IPS-15b (cell line): Measurements from ENCODE around the gene NCAPH2.
A peak's percentile ranks its signal among the peaks of the same experiment; 100 is the strongest.

Experiments
- H3K27me3 ChIP-seq: one replicate; pipeline ENCODE4 v1.6.1; 2013; ENCODE audit warnings: low read length; ENCODE audit not compliant: control insufficient read depth, insufficient read depth
- H3K36me3 ChIP-seq: one replicate; pipeline ENCODE4 v1.6.1; 2013; ENCODE audit warnings: low read length; ENCODE audit not compliant: control insufficient read depth, insufficient read depth
- H3K4me1 ChIP-seq: one replicate; pipeline ENCODE4 v1.6.1; 2013; ENCODE audit warnings: mild to moderate bottlenecking, low read length; ENCODE audit not compliant: control insufficient read depth, insufficient read depth
- H3K4me3 ChIP-seq: one replicate; pipeline ENCODE4 v1.5.1; 2013; ENCODE audit warnings: low read depth, low read length
- H3K9ac ChIP-seq: one replicate; pipeline ENCODE4 v1.6.1; 2013; ENCODE audit warnings: low read depth, mild to moderate bottlenecking, low read length
- H3K9me3 ChIP-seq: one replicate; pipeline ENCODE4 v1.6.1; 2013; ENCODE audit warnings: mild to moderate bottlenecking, low read length; ENCODE audit not compliant: control insufficient read depth, insufficient read depth

The NCAPH2 gene

DNA sequence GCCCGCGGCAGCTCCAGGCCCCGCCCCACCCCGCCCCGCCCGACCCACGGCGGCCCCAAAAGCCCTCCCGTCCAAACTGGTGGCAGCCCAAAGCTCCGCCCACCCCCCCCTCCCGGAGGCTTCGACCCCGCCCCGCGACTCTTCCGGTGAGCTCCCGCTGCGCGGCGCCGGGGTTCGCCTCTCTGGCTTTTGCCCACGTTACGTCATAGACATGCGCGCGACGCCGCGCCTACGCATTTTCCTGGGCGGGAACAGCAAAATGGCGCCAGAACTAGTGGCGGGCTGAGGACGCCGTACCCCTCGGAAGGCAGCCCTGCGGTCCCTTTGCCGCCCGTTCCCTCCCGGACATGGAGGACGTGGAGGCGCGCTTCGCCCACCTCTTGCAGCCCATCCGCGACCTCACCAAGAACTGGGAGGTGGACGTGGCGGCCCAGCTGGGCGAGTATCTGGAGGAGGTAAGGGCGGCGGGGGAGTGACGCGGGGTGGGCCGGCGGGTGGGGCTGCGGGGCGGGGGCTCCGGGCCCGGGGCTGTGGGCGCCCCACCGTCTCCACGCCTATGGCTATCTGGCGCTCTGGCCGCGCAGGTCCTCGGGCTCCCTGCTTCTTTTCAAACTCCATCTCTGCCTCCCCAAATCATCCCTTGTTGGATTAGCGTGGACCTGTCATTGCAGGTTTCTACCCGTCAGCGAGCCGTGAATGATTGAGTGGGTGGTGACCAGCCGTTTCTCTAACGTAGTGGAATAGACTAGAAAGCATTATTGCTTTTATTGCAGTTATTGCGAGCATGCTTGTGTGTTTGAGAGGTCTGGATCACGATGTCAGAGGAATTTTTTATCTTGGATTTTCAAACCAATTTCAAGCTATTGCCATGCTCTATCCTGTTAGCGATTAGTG is at the start of gene NCAPH2:
NCAPH2 (plus strand) TSS at position 234 of the 894 bp plus-strand sequence; CDS start at position 348, 114 bp downstream.
- Histone ChIP-seq H3K9ac (peak within 1 kb of the TSS; percentile 89), H3K9me3 (no peaks in the 10 kb centered on the region), H3K4me3 (peak within 1 kb of the TSS; percentile 91), H3K36me3 (peaks cover 16% of the 10 kb centered on the region), H3K27me3 (no peaks in the 10 kb centered on the region), H3K4me1 (peaks cover 3% of the 10 kb centered on the region)

DNA sequence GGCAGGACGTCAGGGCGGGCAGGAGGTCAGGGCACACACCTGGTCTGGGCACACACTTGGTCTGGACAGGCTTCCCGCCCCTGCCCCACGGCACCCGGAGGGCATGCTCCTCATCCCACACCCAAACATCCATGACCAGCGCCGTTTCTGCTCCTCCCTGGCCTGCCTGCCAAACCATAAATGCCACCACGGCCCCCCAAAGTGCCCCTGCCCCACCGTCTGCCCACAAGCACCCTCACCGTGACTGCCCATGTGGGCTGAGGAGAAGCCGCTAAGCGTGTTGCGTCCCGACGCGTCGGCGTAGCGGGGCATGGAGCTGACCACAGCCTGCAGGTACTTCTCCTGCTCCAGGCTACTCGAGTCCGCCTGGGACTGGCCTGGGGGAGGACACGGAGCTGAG is 49.0 kb upstream of the NCAPH2 start:
- Histone ChIP-seq H3K27me3 (no peaks in the 10 kb centered on the region), H3K9me3 (no peaks in the 10 kb centered on the region), H3K4me3 (no peak overlapping the region), H3K36me3 (peaks cover 87% of the 10 kb centered on the region), H3K4me1 (no peaks in the 10 kb centered on the region), H3K9ac (no peak overlapping the region)

DNA sequence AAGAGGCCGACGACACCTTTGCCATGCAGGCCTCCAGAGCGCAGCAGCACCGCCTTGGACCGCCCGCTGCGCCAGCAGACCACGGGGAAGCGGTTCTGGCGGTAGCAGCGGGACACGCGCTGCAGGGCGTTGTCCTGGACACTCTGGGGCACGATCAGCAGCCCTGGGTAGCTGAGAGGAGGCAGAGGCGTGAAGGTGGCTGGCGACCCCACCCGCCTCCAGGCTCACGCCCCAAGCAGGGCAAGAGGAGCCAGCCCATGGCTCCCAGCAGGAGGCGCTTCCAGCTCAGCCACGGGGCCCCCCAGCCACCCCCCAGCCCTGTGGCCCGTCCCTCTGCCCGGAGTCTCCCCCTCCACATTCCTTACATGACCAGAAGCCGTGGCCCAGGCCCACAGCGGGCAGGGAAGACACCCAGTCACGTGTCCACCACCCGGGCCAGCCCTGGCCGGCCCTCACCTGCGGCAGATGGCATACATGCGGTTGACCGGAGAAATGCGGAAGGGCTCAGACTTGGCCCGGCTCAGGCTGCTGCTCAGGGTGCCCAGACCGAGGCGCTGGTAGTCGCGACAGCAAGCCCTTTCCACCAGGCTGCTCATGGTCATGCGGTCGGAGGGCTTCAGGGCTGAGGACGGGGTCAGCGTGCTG is 48.4 kb upstream of the NCAPH2 start:
- no peak overlapping the region for H3K4me3 ChIP-seq
- no peaks in the 10 kb centered on the region for H3K4me1 ChIP-seq
- no peak overlapping the region for H3K9ac ChIP-seq
- no peaks in the 10 kb centered on the region for H3K27me3 ChIP-seq
- no peaks in the 10 kb centered on the region for H3K9me3 ChIP-seq
- H3K36me3 ChIP-seq: peaks cover 87% of the 10 kb centered on the region

DNA sequence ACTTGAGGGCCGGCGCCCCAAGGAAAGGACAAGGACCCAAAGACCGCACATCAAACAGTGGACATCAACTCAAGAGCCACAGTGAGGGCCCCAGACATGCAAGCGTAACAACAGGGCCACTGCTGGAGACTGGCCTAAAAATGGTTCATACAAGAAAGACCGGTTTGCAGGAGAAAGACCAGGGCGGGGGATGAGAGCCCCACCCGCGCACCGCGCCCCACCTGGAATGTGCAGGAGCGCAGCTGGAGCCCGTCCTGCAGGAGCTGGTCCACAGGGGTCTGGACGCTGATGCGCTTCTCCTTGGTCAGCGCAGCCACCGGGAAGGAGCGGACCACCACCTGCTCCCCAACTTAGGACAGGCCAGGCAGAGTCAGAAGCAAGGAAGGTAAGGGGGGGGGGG is 47.1 kb upstream of the NCAPH2 start:
- no peaks in the 10 kb centered on the region for H3K9me3 ChIP-seq
- H3K36me3 ChIP-seq: peaks cover 87% of the 10 kb centered on the region
- no peaks in the 10 kb centered on the region for H3K27me3 ChIP-seq
- H3K9ac ChIP-seq: no peak overlapping the region
- H3K4me1 ChIP-seq: no peaks in the 10 kb centered on the region
- no peak overlapping the region for H3K4me3 ChIP-seq

DNA sequence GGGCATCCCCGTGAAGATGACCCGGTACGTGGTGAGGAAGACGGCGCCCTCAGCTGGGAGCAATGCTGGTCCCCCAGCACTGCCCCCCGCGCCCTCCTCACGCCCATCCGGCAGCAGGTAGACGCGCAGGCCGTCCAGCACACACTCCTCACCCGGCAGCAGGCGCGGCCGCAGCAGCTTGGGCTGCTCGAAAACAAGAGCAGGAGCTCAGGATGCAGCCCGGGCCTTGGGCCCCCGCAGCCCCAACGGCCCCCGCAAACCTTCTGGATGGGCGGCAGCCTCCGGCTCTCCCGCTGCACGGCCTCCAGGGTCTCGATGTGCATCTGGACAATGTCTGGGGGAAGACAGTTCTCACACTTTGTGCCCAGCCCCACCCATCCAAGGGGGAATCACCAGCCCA is 46.5 kb upstream of the NCAPH2 start:
- Histone ChIP-seq H3K9me3 (no peaks in the 10 kb centered on the region), H3K36me3 (peaks cover 90% of the 10 kb centered on the region), H3K27me3 (no peaks in the 10 kb centered on the region)

DNA sequence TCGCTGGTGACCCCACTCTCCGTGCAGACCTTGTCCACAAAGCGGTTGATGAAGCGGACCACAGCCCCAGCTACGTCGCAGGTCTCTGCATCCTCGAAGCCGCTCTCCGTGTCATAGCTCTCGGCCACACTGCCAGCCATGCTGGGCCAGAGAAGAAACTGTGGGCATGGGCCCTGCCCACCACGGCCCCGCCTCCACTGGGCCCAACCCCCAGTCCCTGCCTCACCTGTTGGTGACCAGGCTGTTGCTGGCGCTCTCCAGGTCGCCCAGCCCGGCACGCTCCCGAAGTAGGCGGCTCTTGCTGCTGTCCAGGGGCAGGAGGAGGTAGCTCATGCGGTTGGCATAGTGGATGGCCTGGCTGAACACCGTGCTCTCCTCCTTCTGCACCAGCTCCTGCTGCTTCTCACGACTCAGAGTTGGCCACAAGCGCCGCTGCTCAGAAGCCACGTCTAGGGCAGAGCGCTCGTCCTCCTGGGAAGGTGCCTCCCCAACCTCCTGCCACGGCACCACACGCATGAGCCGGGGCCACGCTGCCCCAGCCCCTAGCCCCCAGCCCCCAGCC is 46.0 kb upstream of the NCAPH2 start:
- Histone ChIP-seq H3K9me3 (no peaks in the 10 kb centered on the region), H3K36me3 (peaks cover 90% of the 10 kb centered on the region), H3K4me3 (no peak overlapping the region), H3K4me1 (no peaks in the 10 kb centered on the region), H3K27me3 (no peaks in the 10 kb centered on the region), H3K9ac (no peak overlapping the region)

More for the DNA sequence above, 46.5 kb upstream of the NCAPH2 start:
- Histone ChIP-seq H3K9ac (no peak overlapping the region), H3K4me3 (no peak overlapping the region), H3K4me1 (no peaks in the 10 kb centered on the region)

DNA sequence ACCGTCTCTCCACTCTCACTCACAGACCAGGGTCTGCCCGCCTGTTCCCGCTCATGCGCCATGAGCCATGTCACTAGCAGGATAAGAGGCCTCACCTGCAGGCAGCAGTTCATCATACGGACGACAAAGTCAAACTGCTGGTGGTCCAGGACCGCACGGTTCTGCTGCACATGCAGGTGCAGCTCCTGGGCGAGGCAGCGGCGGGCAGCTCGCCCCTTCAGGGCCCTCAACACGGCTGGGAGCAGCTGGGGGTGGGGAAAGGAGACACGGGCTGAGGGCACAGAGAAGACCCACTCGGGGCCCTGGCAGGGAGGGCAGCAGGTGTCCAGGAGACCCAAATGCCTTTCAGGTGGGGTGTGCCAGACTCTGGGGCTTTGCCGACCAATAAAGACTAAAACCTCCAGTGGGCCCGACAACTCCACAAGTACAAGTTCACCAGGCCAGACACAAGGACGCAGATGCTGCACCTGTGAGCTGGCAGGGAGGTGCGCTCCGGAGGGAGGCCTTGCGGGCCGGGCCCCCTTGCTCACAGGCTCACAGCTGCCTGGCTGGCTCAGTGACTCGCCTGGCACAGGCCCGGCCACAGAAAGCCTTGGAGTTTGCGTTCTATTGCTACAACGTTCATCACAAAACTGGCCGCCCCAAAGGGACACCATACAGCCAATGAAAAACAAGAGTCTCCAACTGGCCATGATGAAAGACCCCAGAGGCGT is 44.7 kb upstream of the NCAPH2 start:
- H3K9me3 ChIP-seq: no peaks in the 10 kb centered on the region
- no peak overlapping the region for H3K4me3 ChIP-seq
- H3K9ac ChIP-seq: no peak overlapping the region
- peaks cover 90% of the 10 kb centered on the region for H3K36me3 ChIP-seq
- no peaks in the 10 kb centered on the region for H3K4me1 ChIP-seq
- no peaks in the 10 kb centered on the region for H3K27me3 ChIP-seq

DNA sequence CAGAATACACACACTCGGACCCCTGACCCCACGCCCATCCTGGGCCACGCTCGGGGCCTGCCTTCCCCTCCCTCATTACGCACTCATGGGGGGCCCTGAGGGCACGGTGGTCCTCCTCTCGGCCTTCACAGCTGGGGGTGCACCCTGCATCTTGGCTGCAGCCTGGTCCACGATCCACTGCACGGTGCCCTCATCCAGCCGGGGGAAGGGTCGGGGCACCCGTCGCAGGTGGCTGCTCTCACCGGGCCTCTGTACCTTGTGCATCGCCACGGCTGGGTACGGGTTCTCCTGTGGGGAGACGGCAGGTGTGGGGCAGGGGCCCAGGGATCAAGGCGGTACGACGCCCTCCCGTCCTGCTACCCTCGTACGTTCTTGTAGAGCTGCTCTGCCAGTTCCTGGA is 43.6 kb upstream of the NCAPH2 start:
- Histone ChIP-seq H3K9ac (no peak overlapping the region), H3K4me3 (no peak overlapping the region), H3K36me3 (peaks cover 79% of the 10 kb centered on the region), H3K4me1 (no peaks in the 10 kb centered on the region), H3K9me3 (no peaks in the 10 kb centered on the region), H3K27me3 (no peaks in the 10 kb centered on the region)

DNA sequence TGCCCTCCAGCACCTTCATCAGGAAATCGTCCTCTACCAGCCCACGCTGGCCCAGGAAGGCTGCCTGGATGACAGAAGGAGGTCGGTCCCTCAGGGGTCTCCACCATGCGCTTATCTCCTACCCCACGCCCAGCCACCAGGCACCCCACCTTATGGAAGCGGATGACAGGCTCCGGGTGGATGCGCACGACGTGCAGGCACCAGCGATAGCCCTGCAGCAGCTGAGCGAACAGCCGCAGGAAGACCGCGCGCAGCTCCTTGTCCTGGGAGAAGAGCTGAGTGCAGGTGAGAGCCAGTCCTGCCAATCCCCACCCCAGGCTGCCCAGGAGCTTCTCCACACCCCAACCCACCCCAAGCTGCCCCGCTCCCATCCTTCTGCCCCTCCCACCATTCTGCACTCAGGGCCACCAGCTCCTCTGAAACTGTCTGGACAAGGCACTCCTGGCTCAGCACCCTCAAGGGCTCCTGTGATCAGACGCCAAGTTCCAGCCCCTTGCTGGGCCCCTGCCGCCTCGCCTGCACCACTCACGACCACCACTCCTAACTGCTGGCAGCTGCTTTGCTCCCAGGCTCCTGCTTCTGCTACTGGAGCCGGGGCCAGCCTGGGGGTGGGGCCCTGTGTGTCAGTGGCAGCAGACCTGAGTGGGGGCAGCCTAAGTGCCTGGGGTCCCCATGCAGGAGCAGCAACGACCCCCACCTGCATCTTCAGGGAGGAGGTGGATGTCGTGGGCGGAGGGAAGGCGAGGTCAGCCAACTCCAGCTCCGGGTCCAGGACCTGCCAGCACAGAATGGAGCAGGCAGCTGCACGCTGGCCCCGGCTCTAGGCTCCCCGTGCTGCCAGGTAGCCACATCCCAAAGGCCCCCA is 42.7 kb upstream of the NCAPH2 start:
- no peaks in the 10 kb centered on the region for H3K9me3 ChIP-seq
- no peaks in the 10 kb centered on the region for H3K27me3 ChIP-seq
- H3K4me1 ChIP-seq: peaks cover 6% of the 10 kb centered on the region
- peaks cover 72% of the 10 kb centered on the region for H3K36me3 ChIP-seq
- H3K4me3 ChIP-seq: no peak overlapping the region
- no peak overlapping the region for H3K9ac ChIP-seq

DNA sequence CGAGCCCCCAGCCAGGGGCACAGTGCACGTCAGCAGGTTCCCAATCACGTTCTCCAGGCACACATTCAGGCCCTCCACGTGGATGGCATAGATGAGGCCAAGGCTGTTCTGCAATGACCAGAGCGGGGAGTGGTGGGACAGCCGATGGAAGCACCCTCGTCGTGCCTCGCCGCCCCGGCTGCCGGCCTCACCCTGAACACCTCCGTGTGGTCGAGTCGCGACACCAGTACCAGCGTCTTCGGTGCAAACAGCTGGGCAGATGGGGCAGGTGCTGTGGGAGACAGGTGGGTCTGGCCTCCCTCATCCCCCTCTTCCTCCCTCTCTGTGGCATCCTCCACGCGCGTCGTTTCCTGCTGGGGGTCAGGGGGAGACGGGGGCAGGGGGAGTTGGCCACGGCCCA is 40.7 kb upstream of the NCAPH2 start:
- peaks cover 60% of the 10 kb centered on the region for H3K36me3 ChIP-seq
- H3K9me3 ChIP-seq: no peaks in the 10 kb centered on the region
- H3K4me3 ChIP-seq: no peak overlapping the region
- H3K4me1 ChIP-seq: peaks cover 8% of the 10 kb centered on the region
- no peaks in the 10 kb centered on the region for H3K27me3 ChIP-seq
- H3K9ac ChIP-seq: no peak overlapping the region
